CD4-positive, alpha-beta T cell treated with Interleukin-15 for 1 hour (primary cell): ENCODE measurements around the gene GPRIN1.
"Not testable (repeated sequence)": the region's sequence is repeated elsewhere in the genome, so short reads cannot be mapped to it uniquely, and the experiment has no call there.

Experiments
- DNase-seq: peaks from one replicate; pipeline ENCODE4 v3.0.0-alpha.2; 2020

The GPRIN1 gene

DNA sequence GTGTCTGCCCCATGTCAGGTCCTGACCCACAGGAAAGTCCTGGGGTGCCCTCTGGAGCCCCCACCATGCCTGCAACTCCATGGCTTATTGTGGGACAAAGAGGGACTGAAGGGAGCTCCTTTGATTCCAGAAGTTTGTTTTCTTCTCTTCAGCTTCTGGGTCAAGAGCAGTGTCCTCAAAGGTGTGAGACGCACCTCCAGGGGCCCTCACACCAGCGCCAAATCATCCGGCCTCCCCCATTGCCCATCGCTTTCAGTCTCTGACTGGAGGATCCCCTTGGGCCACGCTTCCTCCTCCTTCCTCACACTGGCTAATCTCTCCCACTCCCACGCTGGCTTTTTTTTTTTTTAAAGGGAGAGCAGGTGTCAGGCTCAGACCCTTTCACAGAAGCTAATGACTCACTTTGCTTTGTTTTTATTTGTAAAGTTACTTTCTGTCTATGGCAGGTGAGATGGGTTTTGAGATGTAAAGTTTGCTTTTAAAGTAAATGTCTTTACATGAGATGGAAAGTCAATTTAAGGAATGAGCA is 44.1 kb downstream of the GPRIN1 start:
- DNase-seq = no peak

DNA sequence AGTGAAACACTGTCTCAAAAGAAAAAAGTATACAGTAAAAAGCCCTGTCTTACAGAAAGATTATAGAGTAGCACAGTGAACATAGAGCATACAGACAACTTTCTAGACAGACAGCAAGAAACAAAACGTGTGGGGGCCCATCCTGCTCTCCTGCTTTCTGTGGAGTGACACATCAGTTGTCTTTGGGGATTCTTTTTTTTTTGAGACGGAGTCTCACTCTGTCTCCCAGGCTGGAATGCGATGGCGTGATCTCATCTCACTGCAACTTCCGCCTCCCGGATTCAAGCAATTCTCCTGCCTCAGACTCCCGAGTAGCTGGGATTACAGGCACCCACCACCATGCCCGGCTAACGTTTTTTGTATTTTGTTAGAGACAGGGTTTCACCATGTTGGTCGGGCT is 46.0 kb downstream of the GPRIN1 start:
- DNase-seq = no peak

DNA sequence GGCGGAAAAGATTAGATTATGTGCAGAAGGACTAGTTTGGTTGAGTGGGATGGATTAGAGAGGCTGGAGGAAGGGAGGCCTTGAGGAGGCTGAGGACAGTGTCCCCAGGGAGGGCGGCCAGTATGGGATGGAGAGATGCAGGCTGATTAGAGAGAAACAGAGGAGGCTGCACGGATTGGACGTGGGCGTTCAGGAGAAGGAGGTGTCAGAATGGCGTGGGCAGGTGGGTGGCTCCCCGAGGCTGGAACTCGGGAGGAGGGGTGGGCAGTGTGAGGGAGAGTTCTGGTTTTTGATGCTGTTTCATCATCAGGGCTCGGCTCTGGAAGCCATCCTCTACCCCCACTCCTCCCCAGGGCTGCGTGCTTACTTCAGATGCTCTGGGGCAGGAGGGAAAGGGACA is 47.8 kb downstream of the GPRIN1 start:
- no peak for DNase-seq

DNA sequence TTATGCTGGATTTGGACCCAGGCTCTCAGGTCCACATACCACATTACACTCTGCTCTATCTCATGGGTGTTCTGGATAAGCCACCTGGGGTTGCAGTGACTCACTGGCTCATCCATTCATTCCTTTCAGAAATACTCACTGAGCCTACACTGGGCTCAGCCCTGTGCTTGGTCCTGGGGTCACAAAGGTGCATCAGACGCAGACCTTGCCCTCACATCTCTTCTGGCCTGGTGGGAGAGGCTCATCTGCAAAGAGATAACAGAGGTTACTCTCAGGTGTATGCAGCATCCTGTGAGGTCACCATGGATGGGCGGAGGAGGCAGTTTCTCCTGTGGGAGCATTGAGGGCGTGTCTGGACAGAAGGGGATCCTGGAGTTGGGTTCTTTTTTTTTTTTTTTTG is 48.7 kb downstream of the GPRIN1 start:
- no peak for DNase-seq

- DNase-seq = no peak
Measured at GRCh38 chr5:176560364-176560763, 49.6 kb downstream of the GPRIN1 start.

DNA sequence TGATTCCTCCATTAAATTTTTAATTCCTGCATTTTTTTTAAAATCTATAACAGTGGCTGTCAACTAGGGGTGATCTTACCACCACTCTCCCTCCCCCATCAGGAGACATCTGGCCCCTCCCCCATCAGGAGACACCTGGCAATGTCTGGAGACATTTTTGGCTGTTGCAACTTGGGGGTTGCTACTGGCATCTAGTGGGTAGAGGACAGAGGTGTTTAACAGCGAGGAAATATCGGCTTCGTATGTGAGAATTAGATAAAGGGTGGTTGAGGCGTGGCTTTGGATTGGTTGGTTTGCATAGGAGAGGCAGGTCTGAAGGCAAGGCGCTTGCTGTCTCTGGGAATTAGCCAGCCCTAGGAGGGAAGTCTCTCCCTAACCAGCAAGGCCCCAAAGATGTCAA is 50.3 kb downstream of the GPRIN1 start:
- DNase-seq = peak; percentile 42

DNA sequence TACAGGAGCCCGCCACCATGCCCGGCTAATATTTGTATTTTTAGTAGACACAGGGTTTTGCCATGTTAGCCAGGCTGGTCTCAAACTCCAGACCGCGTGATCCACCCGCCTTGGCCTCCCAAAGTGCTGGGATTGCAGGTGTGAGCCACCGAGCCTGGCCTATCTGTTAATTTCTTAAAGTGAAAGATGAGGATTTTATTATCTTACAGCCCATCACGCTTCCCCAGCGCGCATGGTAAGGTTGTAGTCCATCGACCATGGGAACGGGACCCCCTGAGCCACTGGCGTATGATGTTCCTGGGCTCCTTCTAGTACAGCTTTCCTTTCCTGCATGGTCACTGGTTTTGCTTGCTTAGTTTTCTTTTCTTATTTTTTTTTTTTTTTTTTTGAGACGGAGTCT is 52.1 kb downstream of the GPRIN1 start:
- DNase-seq = no peak

- no peak for DNase-seq
Measured at GRCh38 chr5:176553260-176554085, 56.5 kb downstream of the GPRIN1 start.

GRCh38 chr5:176552332-176552869 is 57.6 kb downstream of the GPRIN1 start:
- DNase-seq = no peak

- not testable (repeated sequence) for DNase-seq
Measured at GRCh38 chr5:176550937-176551336, 59.0 kb downstream of the GPRIN1 start.

- no peak for DNase-seq
Measured at GRCh38 chr5:176550275-176550831, 59.6 kb downstream of the GPRIN1 start.

DNA sequence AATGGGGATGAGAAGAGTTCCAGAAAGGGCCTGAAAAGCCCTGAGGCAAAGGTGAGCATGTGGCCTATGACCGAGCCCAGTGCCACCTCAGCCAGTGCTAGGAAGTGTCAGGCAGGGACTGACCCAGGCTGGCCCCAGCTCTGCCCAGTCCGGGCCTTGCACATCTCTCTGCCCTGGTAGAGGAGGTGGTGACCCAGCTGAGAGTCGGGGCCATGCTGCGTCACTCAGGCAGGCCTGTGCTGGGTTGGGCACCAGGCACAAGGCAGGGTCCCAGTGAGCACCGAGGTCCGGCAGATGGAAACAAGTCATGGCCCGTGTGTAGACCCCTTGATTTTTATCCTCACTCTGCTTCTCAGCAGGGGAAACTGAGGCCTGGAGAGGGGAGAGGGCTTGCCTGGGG is 60.1 kb downstream of the GPRIN1 start:
- DNase-seq = no peak

- DNase-seq = no peak
Measured at GRCh38 chr5:176548967-176549444, 61.0 kb downstream of the GPRIN1 start, which contains the start of gene CDHR2. CDHR2 (plus strand) TSS chr5:176549342; CDS start chr5:176565353, 16,011 bp downstream.

DNA sequence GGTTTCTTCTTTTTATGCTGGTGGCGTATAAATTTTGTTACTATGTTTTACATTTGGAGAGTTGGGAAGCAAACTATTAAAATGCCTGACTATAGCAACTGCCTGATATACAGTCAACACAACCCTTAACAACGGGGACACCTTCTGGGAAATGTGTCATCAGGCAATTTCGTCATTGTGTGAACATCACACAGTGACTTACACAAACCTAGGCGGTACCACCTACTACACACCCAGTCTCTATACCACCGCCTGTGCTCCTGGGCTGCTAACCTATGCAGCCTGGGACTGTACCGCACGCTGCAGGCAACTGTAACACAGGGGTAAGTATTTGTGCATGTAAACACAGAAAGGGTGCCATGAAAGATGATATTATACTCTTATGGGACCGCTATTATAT is 62.2 kb downstream of the GPRIN1 start:
- DNase-seq = peak; percentile 57
